HepG2 (cell line): ENCODE measurements around the gene PRKCD. TPM values are rescaled to one million over a fixed set of nuclear protein-coding genes. Genes with fewer than 3 reads are reported as not detected.

ENCODE experiments used
- ATAC-seq: fragments of 200-7000 bp; cut with Tn5 transposase; 3 replicates; pipeline ENCODE4 v1.9.1; 2020; ENCODE audit warnings: mild to moderate bottlenecking, moderate library complexity
- BruUV-seq: library from RNA; stranded (reverse); fragments of 400-500 nt; replicated peaks from 2 replicates; lab custom pipeline; 2021; lab: Mats Ljungman, UMichigan
- CTCF ChIA-PET: fragments of 300-600 bp; formaldehyde crosslinking; extraction: SDS; loops from one replicate; lab custom pipeline; 2021; ENCODE audit warnings: low total read pairs, inconsistent platforms, low intra/inter-chr PET ratio; lab: Yijun Ruan, JAX
- POLR2A ChIA-PET: fragments of 350-600 bp; sonication (Branson Sonifier 250); formaldehyde crosslinking; loops from one replicate; lab custom pipeline; 2020; ENCODE audit warnings: antibody characterized with exemption, inconsistent platforms; lab: Yijun Ruan, JAX
- DNase-seq: peaks from one replicate; pipeline ENCODE4 v3.0.0-alpha.2; 2015; ENCODE audit warnings: low spot score
- FAIRE-seq: peaks from 3 replicates; lab custom pipeline; 2011; peaks lifted over from hg19 to GRCh38; lab: Jason Lieb, UNC
- H2AFZ ChIP-seq: one replicate; pipeline ENCODE4 v1.6.1; 2011; ENCODE audit warnings: low read length, inconsistent platforms
- H3K27ac ChIP-seq: fragments of 300-600 bp; 3 replicates; pipeline ENCODE4 v1.8.0; 2011; ENCODE audit warnings: mixed run types, mild to moderate bottlenecking, mixed read lengths, low read length, inconsistent platforms; ENCODE audit not compliant: insufficient read depth; ENCODE audit errors: extremely low read length
- H3K27me3 ChIP-seq, 2 experiments: fragments of 200-600 bp in 1 of 2; 2 replicates in 1 of 2; 3 replicates in 1 of 2; pipeline versions ENCODE4 v1.6.0 to v1.8.0; 2011; ENCODE audit warnings: low read length in 2 of 2, mild to moderate bottlenecking in 2 of 2, moderate library complexity in 2 of 2, inconsistent platforms in 1 of 2; ENCODE audit not compliant: insufficient read depth in 2 of 2, control insufficient read depth in 1 of 2
- H3K36me3 ChIP-seq, 2 experiments: fragments of 200-600 bp in 1 of 2; replicated peaks in 1 of 2; 2 replicates in 1 of 2; 3 replicates in 1 of 2; pipeline versions ENCODE4 v1.5.1 to v1.8.0; 2011; ENCODE audit warnings: low read length in 2 of 2, inconsistent platforms in 1 of 2; ENCODE audit not compliant: insufficient read depth in 2 of 2, control insufficient read depth in 1 of 2
- H3K4me1 ChIP-seq: 2 replicates; pipeline ENCODE4 v1.5.1; 2012; ENCODE audit warnings: low read length, inconsistent platforms; ENCODE audit not compliant: insufficient read depth
- H3K4me2 ChIP-seq: 2 replicates; pipeline ENCODE4 v1.6.0; 2011; ENCODE audit warnings: low read depth, low read length, inconsistent platforms
- H3K4me3 ChIP-seq, 3 experiments: fragments of 200-600 bp in 1 of 3; sonication (generic), shearing (Covaris generic) in 1 of 3; replicated peaks in 1 of 3; 2 replicates each; pipeline ENCODE4 v1.5.1; 2011 to 2016; ENCODE audit warnings: low read length in 3 of 3, inconsistent platforms in 2 of 3, low read depth in 2 of 3, mild to moderate bottlenecking in 2 of 3, control low read depth in 1 of 3, mixed read lengths in 1 of 3; ENCODE audit not compliant: insufficient read depth in 1 of 3
- H3K79me2 ChIP-seq: one replicate; pipeline ENCODE4 v1.6.1; 2011; ENCODE audit warnings: low read length, inconsistent platforms; ENCODE audit not compliant: insufficient read depth
- H3K9ac ChIP-seq: 2 replicates; pipeline ENCODE4 v1.6.0; 2011; ENCODE audit warnings: mild to moderate bottlenecking, low read depth, low read length, inconsistent platforms; ENCODE audit not compliant: insufficient read depth
- H3K9me3 ChIP-seq: 2 replicates; pipeline ENCODE4 v1.5.1; 2012; ENCODE audit warnings: mild to moderate bottlenecking, low read length
- H4K20me1 ChIP-seq: 2 replicates; pipeline ENCODE4 v1.6.0; 2011; ENCODE audit warnings: inconsistent platforms, mild to moderate bottlenecking, low read length, moderate library complexity; ENCODE audit not compliant: insufficient read depth
- AHR ChIP-seq: IDR thresholded peaks from 2 replicates; pipeline ENCODE4 v1.6.1; 2018; ENCODE audit warnings: missing genetic modification reagents, missing compliant biosample characterization
- DNMT3B ChIP-seq: conservative IDR thresholded peaks from 2 replicates; pipeline ENCODE4 v1.6.1; 2016; ENCODE audit warnings: missing biosample characterization, control low read depth
- KAT7 ChIP-seq: IDR thresholded peaks from 2 replicates; pipeline ENCODE4 v1.6.1; 2018; ENCODE audit warnings: borderline replicate concordance, missing compliant biosample characterization
- NR2F1 ChIP-seq, 2 experiments: fragments of 450-650 bp in 1 of 2; formaldehyde crosslinking in 1 of 2; IDR thresholded peaks; 2 replicates each; pipeline versions ENCODE4 v1.5.0 to v1.6.1; 2016 to 2020; ENCODE audit warnings: mild to moderate bottlenecking in 1 of 2, missing compliant biosample characterization in 1 of 2, missing genetic modification reagents in 1 of 2, moderate library complexity in 1 of 2
- U2AF2 ChIP-seq: fragments of 200-400 bp; formaldehyde crosslinking; IDR thresholded peaks from 2 replicates; pipeline ENCODE4 v1.6.1; 2017; ENCODE audit warnings: low read depth, mild to moderate bottlenecking, low read length
- WIZ ChIP-seq: sonication (generic); formaldehyde crosslinking; IDR thresholded peaks from 2 replicates; pipeline ENCODE4 v1.5.1; 2020; ENCODE audit warnings: mild to moderate bottlenecking, missing genetic modification reagents
- ZMAT3 ChIP-seq: sonication (generic); formaldehyde crosslinking; conservative IDR thresholded peaks from 2 replicates; pipeline ENCODE4 v1.7.0; 2021; ENCODE audit warnings: missing genetic modification reagents
- ZNF101 ChIP-seq: sonication (generic); formaldehyde crosslinking; IDR thresholded peaks from 2 replicates; pipeline ENCODE4 v1.4.0; 2020; ENCODE audit warnings: mild to moderate bottlenecking, low read depth, missing genetic modification reagents, borderline replicate concordance
- ZNF543 ChIP-seq: sonication (generic); formaldehyde crosslinking; IDR thresholded peaks from 2 replicates; pipeline ENCODE4 v1.4.0; 2020; ENCODE audit warnings: mild to moderate bottlenecking, missing genetic modification reagents
- ZNF775 ChIP-seq: sonication (generic); formaldehyde crosslinking; IDR thresholded peaks from 2 replicates; pipeline ENCODE4 v1.4.0; 2020; ENCODE audit warnings: missing genetic modification reagents, mild to moderate bottlenecking, moderate library complexity, borderline replicate concordance
- ZNF782 ChIP-seq: sonication (generic); formaldehyde crosslinking; IDR thresholded peaks from 2 replicates; pipeline ENCODE4 v1.4.0; 2020; ENCODE audit warnings: missing genetic modification reagents, mild to moderate bottlenecking, borderline replicate concordance
- WGBS: methylation state at CpG from one replicate; pipeline ENCODE4 v1.1.6; 2017; ENCODE audit warnings: low lambda C conversion rate; 5-methylcytosine and 5-hydroxymethylcytosine counted together
- in situ Hi-C: cut with HindIII; loops from 2 replicates; pipeline ENCODE4 v1.10.0; 2017; ENCODE audit warnings: low pct_unique_long_range_greater_than_20kb; ENCODE audit not compliant: extremely low pct_ligation_motif_present
- intact Hi-C: fragments of 100-400 bp; cut with micrococcal nuclease; formaldehyde crosslinking; loops from one replicate; pipeline ENCODE4 v1.10.0; 2022; ENCODE audit not compliant: unreplicated experiment
- polyA plus RNA-seq, 8 experiments: library from polyadenylated mRNA; depleted of rRNA in 3 of 8; stranded (reverse) in 7 of 8; unstranded in 1 of 8; fragments of >200 nt; fragmentation: Illumina TruSeq in 4 of 8; extraction: Trizol in 4 of 8; gene quantifications; 2 replicates each; pipeline versions ENCODE4 v1.2.1 to v1.2.3, GENCODE V29; 2011 to 2016; ENCODE audit warnings: low read depth in 4 of 8, missing spikeins in 1 of 8, mixed read lengths in 1 of 8; ENCODE audit not compliant: insufficient read depth in 1 of 8
- total RNA-seq, 5 experiments: library from RNA; depleted of rRNA; stranded (reverse); fragments of >200 nt; fragmentation: Illumina TruSeq; extraction: Trizol; gene quantifications; 2 replicates each; pipeline ENCODE4 v1.2.3, GENCODE V29; 2016; ENCODE audit warnings: low read depth in 1 of 5
- TF ChIP-seq, protein P1 (sequence below): sonication (generic); formaldehyde crosslinking; IDR thresholded peaks from 2 replicates; pipeline ENCODE4 v1.5.0; 2020; ENCODE audit warnings: missing genetic modification reagents, mild to moderate bottlenecking, borderline replicate concordance
- TF ChIP-seq, protein P2 (sequence below): sonication (generic); formaldehyde crosslinking; IDR thresholded peaks from 2 replicates; pipeline ENCODE4 v1.5.0; 2020; ENCODE audit warnings: missing genetic modification reagents
- TF ChIP-seq, protein P3 (sequence below): sonication (generic); formaldehyde crosslinking; IDR thresholded peaks from 2 replicates; pipeline ENCODE4 v1.8.1; 2023; ENCODE audit warnings: mild to moderate bottlenecking, missing genetic modification reagents
- TF ChIP-seq, protein P4 (sequence below): IDR thresholded peaks from 2 replicates; pipeline ENCODE4 v1.6.1; 2016; ENCODE audit warnings: missing compliant biosample characterization, missing genetic modification reagents, borderline replicate concordance
- TF ChIP-seq, protein P5 (sequence below): sonication (generic); formaldehyde crosslinking; IDR thresholded peaks from 2 replicates; pipeline ENCODE4 v1.4.0; 2020; ENCODE audit warnings: missing genetic modification reagents

The PRKCD gene
- total and polyA plus RNA-seq, 2 of the 13 experiments (the other 11 are each of a cell fraction or from before 2014, with no cell fraction given) = 1.6 to 40.7 TPM

DNA sequence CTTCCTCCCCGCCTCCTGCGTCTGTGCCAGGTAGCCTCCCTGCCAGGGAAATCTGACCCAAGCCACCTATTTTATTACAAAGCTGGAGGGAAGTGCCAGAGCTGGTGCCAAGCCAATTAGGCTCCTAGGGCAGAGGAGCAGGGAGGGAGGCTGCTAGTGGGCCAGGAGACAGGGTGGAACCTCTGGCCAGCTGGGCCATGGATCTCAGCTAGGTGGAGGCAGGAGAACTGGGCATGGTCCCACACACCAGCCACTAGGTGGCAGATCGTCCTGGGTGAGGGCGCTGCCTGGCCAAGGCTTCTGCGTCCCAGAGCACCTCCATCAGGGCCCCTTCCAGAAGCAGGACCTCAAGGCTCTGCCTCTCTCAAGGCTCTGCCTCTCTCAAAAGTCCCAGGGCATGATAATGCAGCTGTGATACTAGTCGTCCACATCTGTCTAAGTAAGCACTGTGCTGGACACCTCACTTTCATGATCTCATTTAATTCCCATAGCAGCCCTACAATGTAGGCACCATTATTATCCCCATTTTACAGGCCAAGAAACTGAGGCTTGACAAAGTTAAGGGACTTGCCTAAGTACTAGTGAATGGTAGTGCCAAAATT lies 26.3 kb upstream of the PRKCD start:
- no peak overlapping the region for H3K27ac ChIP-seq
- ATAC-seq = peak; percentile 78
- no peak overlapping the region for H3K4me2 ChIP-seq
- H3K27me3 ChIP-seq = no peaks in the 10 kb centered on the region; a peak in 1 of 5 replicates
- ChIA-PET CTCF (interaction anchor here (1.1 to 4.7 kb wide), 5 partner anchors 21 to 64 kb away, joined by 4 to 53 read pairs (median 7); no protein-coding TSS in a partner anchor), POLR2A (interaction anchor here (0.9 to 9.0 kb wide), 5 partner anchors 9 to 35 kb away, joined by 3 to 75 read pairs (median 5); partner anchors contain the start of gene PRKCD)
- no peak overlapping the region for H2AFZ ChIP-seq
- no TSS peak for BruUV-seq
- H3K36me3 ChIP-seq = no peaks in the 10 kb centered on the region
- peaks cover 59% of the 10 kb centered on the region for H3K4me1 ChIP-seq
- intact Hi-C loops (loop anchor here (1.0 to 5.0 kb wide), 2 partner anchors 38 to 62 kb away; no protein-coding TSS in a partner anchor), in situ Hi-C loops (loop anchor here (5.0 kb wide), 1 partner anchor 63 kb away; no protein-coding TSS in a partner anchor)
- H3K9ac ChIP-seq = no peak overlapping the region
- no peak overlapping the region for H3K4me3 ChIP-seq
- WGBS = 63% methylated on average over 3 of the region's 6 CpGs
- H3K79me2 ChIP-seq = peaks cover 7% of the 10 kb centered on the region
- FAIRE-seq = peak; percentile 76
- no peaks in the 10 kb centered on the region for H4K20me1 ChIP-seq
- peak; percentile 61 for DNase-seq
- no peaks in the 10 kb centered on the region for H3K9me3 ChIP-seq
- TF ChIP-seq, protein P1, sequence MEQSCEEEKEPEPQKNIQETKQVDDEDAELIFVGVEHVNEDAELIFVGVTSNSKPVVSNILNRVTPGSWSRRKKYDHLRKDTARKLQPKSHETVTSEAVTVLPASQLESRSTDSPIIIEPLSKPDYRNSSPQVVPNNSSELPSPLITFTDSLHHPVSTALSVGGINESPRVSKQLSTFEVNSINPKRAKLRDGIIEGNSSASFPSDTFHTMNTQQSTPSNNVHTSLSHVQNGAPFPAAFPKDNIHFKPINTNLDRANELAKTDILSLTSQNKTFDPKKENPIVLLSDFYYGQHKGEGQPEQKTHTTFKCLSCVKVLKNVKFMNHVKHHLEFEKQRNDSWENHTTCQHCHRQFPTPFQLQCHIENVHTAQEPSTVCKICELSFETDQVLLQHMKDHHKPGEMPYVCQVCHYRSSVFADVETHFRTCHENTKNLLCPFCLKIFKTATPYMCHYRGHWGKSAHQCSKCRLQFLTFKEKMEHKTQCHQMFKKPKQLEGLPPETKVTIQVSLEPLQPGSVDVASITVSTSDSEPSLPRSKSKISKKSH (CRISPR knock-in tag) = no peak
- TF ChIP-seq, protein P2, sequence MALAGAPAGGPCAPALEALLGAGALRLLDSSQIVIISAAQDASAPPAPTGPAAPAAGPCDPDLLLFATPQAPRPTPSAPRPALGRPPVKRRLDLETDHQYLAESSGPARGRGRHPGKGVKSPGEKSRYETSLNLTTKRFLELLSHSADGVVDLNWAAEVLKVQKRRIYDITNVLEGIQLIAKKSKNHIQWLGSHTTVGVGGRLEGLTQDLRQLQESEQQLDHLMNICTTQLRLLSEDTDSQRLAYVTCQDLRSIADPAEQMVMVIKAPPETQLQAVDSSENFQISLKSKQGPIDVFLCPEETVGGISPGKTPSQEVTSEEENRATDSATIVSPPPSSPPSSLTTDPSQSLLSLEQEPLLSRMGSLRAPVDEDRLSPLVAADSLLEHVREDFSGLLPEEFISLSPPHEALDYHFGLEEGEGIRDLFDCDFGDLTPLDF (CRISPR knock-in tag) = no peak
- TF ChIP-seq U2AF2 (no peak), ZNF782 (no peak), KAT7 (no peak), ZNF101 (CRISPR knock-in tag) (no peak), ZMAT3 (CRISPR knock-in tag) (0 out of 2 replicates have a peak, but pooled peaks have one; percentile 15), ZNF543 (CRISPR knock-in tag) (no peak), DNMT3B (CRISPR knock-in tag) (no peak), AHR (CRISPR knock-in tag) (no peak), NR2F1 (CRISPR knock-in tag; IDR thresholded peaks at IDR 0.05) (no peak), WIZ (CRISPR knock-in tag) (no peak), ZNF775 (no peak)
- TF ChIP-seq, protein P3, sequence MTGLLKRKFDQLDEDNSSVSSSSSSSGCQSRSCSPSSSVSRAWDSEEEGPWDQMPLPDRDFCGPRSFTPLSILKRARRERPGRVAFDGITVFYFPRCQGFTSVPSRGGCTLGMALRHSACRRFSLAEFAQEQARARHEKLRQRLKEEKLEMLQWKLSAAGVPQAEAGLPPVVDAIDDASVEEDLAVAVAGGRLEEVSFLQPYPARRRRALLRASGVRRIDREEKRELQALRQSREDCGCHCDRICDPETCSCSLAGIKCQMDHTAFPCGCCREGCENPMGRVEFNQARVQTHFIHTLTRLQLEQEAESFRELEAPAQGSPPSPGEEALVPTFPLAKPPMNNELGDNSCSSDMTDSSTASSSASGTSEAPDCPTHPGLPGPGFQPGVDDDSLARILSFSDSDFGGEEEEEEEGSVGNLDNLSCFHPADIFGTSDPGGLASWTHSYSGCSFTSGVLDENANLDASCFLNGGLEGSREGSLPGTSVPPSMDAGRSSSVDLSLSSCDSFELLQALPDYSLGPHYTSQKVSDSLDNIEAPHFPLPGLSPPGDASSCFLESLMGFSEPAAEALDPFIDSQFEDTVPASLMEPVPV = no peak
- TF ChIP-seq, protein P4, sequence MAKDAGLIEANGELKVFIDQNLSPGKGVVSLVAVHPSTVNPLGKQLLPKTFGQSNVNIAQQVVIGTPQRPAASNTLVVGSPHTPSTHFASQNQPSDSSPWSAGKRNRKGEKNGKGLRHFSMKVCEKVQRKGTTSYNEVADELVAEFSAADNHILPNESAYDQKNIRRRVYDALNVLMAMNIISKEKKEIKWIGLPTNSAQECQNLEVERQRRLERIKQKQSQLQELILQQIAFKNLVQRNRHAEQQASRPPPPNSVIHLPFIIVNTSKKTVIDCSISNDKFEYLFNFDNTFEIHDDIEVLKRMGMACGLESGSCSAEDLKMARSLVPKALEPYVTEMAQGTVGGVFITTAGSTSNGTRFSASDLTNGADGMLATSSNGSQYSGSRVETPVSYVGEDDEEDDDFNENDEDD (CRISPR knock-in tag) = no peak
- TF ChIP-seq, protein P5, sequence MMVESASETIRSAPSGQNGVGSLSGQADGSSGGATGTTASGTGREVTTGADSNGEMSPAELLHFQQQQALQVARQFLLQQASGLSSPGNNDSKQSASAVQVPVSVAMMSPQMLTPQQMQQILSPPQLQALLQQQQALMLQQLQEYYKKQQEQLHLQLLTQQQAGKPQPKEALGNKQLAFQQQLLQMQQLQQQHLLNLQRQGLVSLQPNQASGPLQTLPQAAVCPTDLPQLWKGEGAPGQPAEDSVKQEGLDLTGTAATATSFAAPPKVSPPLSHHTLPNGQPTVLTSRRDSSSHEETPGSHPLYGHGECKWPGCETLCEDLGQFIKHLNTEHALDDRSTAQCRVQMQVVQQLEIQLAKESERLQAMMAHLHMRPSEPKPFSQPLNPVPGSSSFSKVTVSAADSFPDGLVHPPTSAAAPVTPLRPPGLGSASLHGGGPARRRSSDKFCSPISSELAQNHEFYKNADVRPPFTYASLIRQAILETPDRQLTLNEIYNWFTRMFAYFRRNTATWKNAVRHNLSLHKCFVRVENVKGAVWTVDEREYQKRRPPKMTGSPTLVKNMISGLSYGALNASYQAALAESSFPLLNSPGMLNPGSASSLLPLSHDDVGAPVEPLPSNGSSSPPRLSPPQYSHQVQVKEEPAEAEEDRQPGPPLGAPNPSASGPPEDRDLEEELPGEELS (CRISPR knock-in tag) = no peak
